GM12878 (cell line): ENCODE data around the gene FAM221B. TPM values are rescaled to one million over a fixed set of nuclear protein-coding genes. Genes with fewer than 3 reads are reported as not detected.

Experiments used
- E2F4 ChIP-seq: IDR thresholded peaks from 2 replicates; pipeline ENCODE4 v1.6.1; 2012; ENCODE audit warnings: low read depth, low read length, improper control_type of control experiment
- E4F1 ChIP-seq: fragments of 450-650 bp; IDR thresholded peaks from 2 replicates; pipeline ENCODE4 v1.6.1; 2018; ENCODE audit warnings: borderline replicate concordance, mild to moderate bottlenecking; ENCODE audit not compliant: partially characterized antibody
- ESRRA ChIP-seq: IDR thresholded peaks from 2 replicates; pipeline ENCODE4 v1.6.1; 2012; ENCODE audit warnings: mild to moderate bottlenecking, low read length, improper control_type of control experiment
- ETV6 ChIP-seq, 2 experiments: fragments of 450-650 bp in 1 of 2; IDR thresholded peaks in 1 of 2; conservative IDR thresholded peaks in 1 of 2; 2 replicates each; pipeline ENCODE4 v1.6.1; 2014; ENCODE audit warnings: antibody characterized with exemption in 1 of 2, borderline replicate concordance in 1 of 2, low read depth in 1 of 2, mild to moderate bottlenecking in 1 of 2, moderate library complexity in 1 of 2
- FOXK2 ChIP-seq: fragments of 450-650 bp; IDR thresholded peaks from 2 replicates; pipeline ENCODE4 v1.6.1; 2017; ENCODE audit warnings: mild to moderate bottlenecking, moderate library complexity
- FOXM1 ChIP-seq: IDR thresholded peaks from 2 replicates; pipeline ENCODE4 v1.6.1; 2012; ENCODE audit warnings: low read depth, mild to moderate bottlenecking, inconsistent platforms, low read length, moderate library complexity
- HDAC6 ChIP-seq: fragments of 200-600 bp; sonication (generic); IDR thresholded peaks from one replicate; pipeline ENCODE4 v1.8.0; 2017; ENCODE audit warnings: antibody characterized with exemption; ENCODE audit not compliant: unreplicated experiment
- MEF2B ChIP-seq: fragments of 450-650 bp; IDR thresholded peaks from 2 replicates; pipeline ENCODE4 v1.6.1; 2018; ENCODE audit warnings: mild to moderate bottlenecking, moderate library complexity; ENCODE audit not compliant: partially characterized antibody, poor library complexity, severe bottlenecking
- NFIC ChIP-seq: IDR thresholded peaks from 2 replicates; pipeline ENCODE4 v1.6.1; 2012; ENCODE audit warnings: low read depth, mild to moderate bottlenecking, inconsistent platforms, low read length, moderate library complexity
- NFYA ChIP-seq: IDR thresholded peaks from 2 replicates; pipeline ENCODE4 v1.6.1; 2011; ENCODE audit warnings: low read depth, mild to moderate bottlenecking, low read length, improper control_type of control experiment, borderline replicate concordance
- POLR2A ChIP-seq: IDR thresholded peaks from 2 replicates; pipeline ENCODE4 v1.6.1; 2011; ENCODE audit warnings: low read depth, mild to moderate bottlenecking, low read length
- RELA ChIP-seq: fragments of 450-650 bp; IDR thresholded peaks from 2 replicates; pipeline ENCODE4 v1.8.0; 2014; ENCODE audit warnings: borderline replicate concordance; ENCODE audit not compliant: partially characterized antibody
- SIN3A ChIP-seq: IDR thresholded peaks from 2 replicates; pipeline ENCODE4 v1.6.1; 2012; ENCODE audit warnings: low read depth, low read length, improper control_type of control experiment
- SIX5 ChIP-seq: IDR thresholded peaks from 2 replicates; pipeline ENCODE4 v1.6.1; 2011; ENCODE audit warnings: mild to moderate bottlenecking, low read depth, low read length, moderate library complexity; ENCODE audit not compliant: severe bottlenecking
- SMAD1 ChIP-seq: fragments of 450-650 bp; IDR thresholded peaks from 2 replicates; pipeline ENCODE4 v1.6.1; 2018; ENCODE audit warnings: mild to moderate bottlenecking, low read depth; ENCODE audit not compliant: partially characterized antibody
- SMAD5 ChIP-seq: IDR thresholded peaks from 2 replicates; pipeline ENCODE4 v1.6.1; 2016; ENCODE audit warnings: antibody characterized with exemption, low read depth
- SMARCA5 ChIP-seq: fragments of 450-650 bp; IDR thresholded peaks from 2 replicates; pipeline ENCODE4 v1.6.1; 2017; ENCODE audit warnings: mild to moderate bottlenecking
- SPI1 ChIP-seq: IDR thresholded peaks from 2 replicates; pipeline ENCODE4 v1.6.1; 2011; ENCODE audit warnings: low read depth, mild to moderate bottlenecking, low read length, moderate library complexity, borderline replicate concordance; ENCODE audit not compliant: insufficient read depth
- SRF ChIP-seq, 2 experiments: IDR thresholded peaks; 2 replicates each; pipeline ENCODE4 v1.6.1; 2011; ENCODE audit warnings: low read depth in 2 of 2, low read length in 2 of 2, mild to moderate bottlenecking in 1 of 2, moderate library complexity in 1 of 2
- STAT3 ChIP-seq: IDR thresholded peaks from 2 replicates; pipeline ENCODE4 v1.6.1; 2011; ENCODE audit warnings: low read depth, low read length, improper control_type of control experiment
- TAF1 ChIP-seq: IDR thresholded peaks from 2 replicates; pipeline ENCODE4 v1.6.1; 2011; ENCODE audit warnings: mild to moderate bottlenecking, low read depth, low read length, borderline replicate concordance
- TCF12 ChIP-seq: IDR thresholded peaks from 2 replicates; pipeline ENCODE4 v1.6.1; 2011; ENCODE audit warnings: low read depth, mild to moderate bottlenecking, low read length
- ZNF384 ChIP-seq: IDR thresholded peaks from 2 replicates; pipeline ENCODE4 v1.6.1; 2012; ENCODE audit warnings: low read depth, mild to moderate bottlenecking, low read length, improper control_type of control experiment, borderline replicate concordance
- ZNF687 ChIP-seq: fragments of 450-650 bp; IDR thresholded peaks from 2 replicates; pipeline ENCODE4 v1.6.1; 2017; ENCODE audit warnings: mild to moderate bottlenecking, moderate library complexity
- polyA plus RNA-seq, 11 experiments: library from polyadenylated mRNA; depleted of rRNA in 4 of 11; unstranded in 6 of 11; stranded (reverse) in 5 of 11; fragments of >200 nt; fragmentation: Nextera tagmentation in 4 of 11; fragmentation: Illumina TruSeq in 1 of 11; extraction: Ambion mirVana in 4 of 11; extraction: Trizol in 1 of 11; gene quantifications; 1 replicate in 1 of 11; 2 replicates in 10 of 11; pipeline versions ENCODE4 v1.2.1 to v1.2.3, GENCODE V29; 2011 to 2016; ENCODE audit warnings: inconsistent platforms in 2 of 11, missing spikeins in 2 of 11, low read depth in 1 of 11
- total RNA-seq, 4 experiments: library from RNA; depleted of rRNA in 3 of 4; stranded (reverse); fragments of >200 nt in 3 of 4; fragmentation: Illumina TruSeq in 1 of 4; extraction: Trizol in 1 of 4; gene quantifications; 2 replicates each; pipeline versions ENCODE4 v1.2.1 to v1.2.3, GENCODE V29; 2013 to 2021

FAM221B gene
- total and polyA plus RNA-seq, 10 of the 15 experiments (the other 5 are each of a cell fraction or from before 2014, with no cell fraction given) = 0.02 to 0.12 (median 0.04) TPM; not detected in 5

GRCh38 chr9:35812025-35812602 lies 16.4 kb downstream of the FAM221B start, which contains the start of gene SPAG8 (continued):
- TF ChIP-seq HDAC6 (no peak), SMARCA5 (no peak; the same call in 1 of the 2 replicates), ZNF384 (no peak), SRF (IDR thresholded peaks at IDR 0.05; ENCODE audit: low read depth in 2 of 2, low read length in 2 of 2) (peak in 1 of 2 experiments; percentile 90; a peak in 2 of 4 replicates), FOXM1 (0 out of 2 replicates have a peak, but pooled peaks have one; percentile 7), SMAD5 (no peak), SPI1 (peak; percentile 44; the same call in 1 of the 2 replicates), E4F1 (no peak), POLR2A (peak; percentile 52; the same call in 1 of the 2 replicates), E2F4 (no peak), SIN3A (peak; percentile 90), SIX5 (peak; percentile 90), SMAD1 (no peak), NFYA (no peak), TAF1 (peak; percentile 54; the same call in 1 of the 2 replicates), STAT3 (no peak), ETV6 (conservative IDR thresholded peaks at IDR 0.05 in 1 of 2, IDR thresholded peaks at IDR 0.05 in 1 of 2; ENCODE audit: borderline replicate concordance in 1 of 2, low read depth in 1 of 2) (no peak), MEF2B (peak; percentile 36), TCF12 (0 out of 2 replicates have a peak, but pooled peaks have one; percentile 21), ZNF687 (no peak; the same call in 1 of the 2 replicates), FOXK2 (peak; percentile 23; the same call in 1 of the 2 replicates), RELA (peak; percentile 74), ESRRA (no peak), NFIC (no peak)
